Measurements from ENCODE around the gene LRATD1.

- TF ChIP-seq CTCF (IDR thresholded peaks at IDR 0.05): no peak
- no peak for TF ChIP-seq POLR2A (IDR thresholded peaks at IDR 0.05)
Measured at GRCh38 chr2:14587119-14587518, 45.4 kb upstream of the LRATD1 start.

Measured in body of pancreas (tissue), 4 donors.